B cell (primary cell): Measurements from ENCODE around the gene NKIRAS2.

ENCODE experiments used
- EZH2 ChIP-seq: IDR thresholded peaks from 2 replicates; pipeline ENCODE4 v1.6.1; 2012; ENCODE audit warnings: borderline replicate concordance, low read depth, mild to moderate bottlenecking, moderate library complexity, low read length; ENCODE audit not compliant: insufficient read depth, poor library complexity, severe bottlenecking
- TF ChIP-seq, protein P1 (sequence below): fragments of 200-600 bp; IDR thresholded peaks from one replicate; pipeline ENCODE4 v1.8.0; 2022; ENCODE audit warnings: antibody characterized with exemption, mild to moderate bottlenecking

- TF ChIP-seq, protein P1, sequence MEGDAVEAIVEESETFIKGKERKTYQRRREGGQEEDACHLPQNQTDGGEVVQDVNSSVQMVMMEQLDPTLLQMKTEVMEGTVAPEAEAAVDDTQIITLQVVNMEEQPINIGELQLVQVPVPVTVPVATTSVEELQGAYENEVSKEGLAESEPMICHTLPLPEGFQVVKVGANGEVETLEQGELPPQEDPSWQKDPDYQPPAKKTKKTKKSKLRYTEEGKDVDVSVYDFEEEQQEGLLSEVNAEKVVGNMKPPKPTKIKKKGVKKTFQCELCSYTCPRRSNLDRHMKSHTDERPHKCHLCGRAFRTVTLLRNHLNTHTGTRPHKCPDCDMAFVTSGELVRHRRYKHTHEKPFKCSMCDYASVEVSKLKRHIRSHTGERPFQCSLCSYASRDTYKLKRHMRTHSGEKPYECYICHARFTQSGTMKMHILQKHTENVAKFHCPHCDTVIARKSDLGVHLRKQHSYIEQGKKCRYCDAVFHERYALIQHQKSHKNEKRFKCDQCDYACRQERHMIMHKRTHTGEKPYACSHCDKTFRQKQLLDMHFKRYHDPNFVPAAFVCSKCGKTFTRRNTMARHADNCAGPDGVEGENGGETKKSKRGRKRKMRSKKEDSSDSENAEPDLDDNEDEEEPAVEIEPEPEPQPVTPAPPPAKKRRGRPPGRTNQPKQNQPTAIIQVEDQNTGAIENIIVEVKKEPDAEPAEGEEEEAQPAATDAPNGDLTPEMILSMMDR, result no peak
- no peak for TF ChIP-seq EZH2
Measured at GRCh38 chr17:42065201-42065600, 45.3 kb downstream of the NKIRAS2 start.
